ENCODE results near the gene PSMB5. TPM values are rescaled to one million over a fixed set of nuclear protein-coding genes. Genes with fewer than 3 reads are reported as not detected.

Gene PSMB5
- total and polyA plus RNA-seq, 9 of the 15 experiments (the other 6 are each of a cell fraction or from before 2014, with no cell fraction given) = 198 to 1,870 (median 269) TPM

GRCh38 chr14:23033801-23034497 lies 751 bp downstream of the PSMB5 start (continued):
- TF ChIP-seq CBX8 (IDR thresholded peaks at IDR 0.05; ENCODE audit: borderline replicate concordance, extremely low read depth, low read depth, low read length, poor library complexity, severe bottlenecking) (no peak), TCF7 (IDR thresholded peaks at IDR 0.05; ENCODE audit: borderline replicate concordance) (no peak), PREB (CRISPR knock-in tag; IDR thresholded peaks at IDR 0.05) (no peak), ARID2 (IDR thresholded peaks at IDR 0.05) (no peak), CREB3L1 (IDR thresholded peaks at IDR 0.05; ENCODE audit: borderline replicate concordance, low read depth) (no peak), ZNF408 (CRISPR knock-in tag; IDR thresholded peaks at IDR 0.05; ENCODE audit: low read depth) (no peak), BRD4 (IDR thresholded peaks at IDR 0.05) (0 out of 2 replicates have a peak, but pooled peaks have one; percentile 18), ELF1 (tag; IDR thresholded peaks at IDR 0.05) (no peak), ZNF24 (IDR thresholded peaks at IDR 0.05) (no peak)
- TF ChIP-seq, protein P1, sequence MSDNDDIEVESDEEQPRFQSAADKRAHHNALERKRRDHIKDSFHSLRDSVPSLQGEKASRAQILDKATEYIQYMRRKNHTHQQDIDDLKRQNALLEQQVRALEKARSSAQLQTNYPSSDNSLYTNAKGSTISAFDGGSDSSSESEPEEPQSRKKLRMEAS (CRISPR knock-in tag; IDR thresholded peaks at IDR 0.05) = 0 out of 2 replicates have a peak, but pooled peaks have one; percentile 13
